K562 (cell line): ENCODE data around the gene HMGA1. TPM values are rescaled to one million over a fixed set of nuclear protein-coding genes. Genes with fewer than 3 reads are reported as not detected.

Source experiments
- ATAC-seq: fragments of 200-7000 bp; cut with Tn5 transposase; 3 replicates; pipeline ENCODE4 v1.9.1; 2020; ENCODE audit warnings: moderate library complexity
- BruUV-seq: library from RNA; stranded (reverse); fragments of 400-500 nt; replicated peaks from 2 replicates; lab custom pipeline; 2021; lab: Mats Ljungman, UMichigan
- CTCF ChIA-PET: fragments of 300-600 bp; formaldehyde crosslinking; extraction: SDS; loops from one replicate; lab custom pipeline; 2021; ENCODE audit warnings: low intra/inter-chr PET ratio; lab: Yijun Ruan, JAX
- POLR2A ChIA-PET: fragments of 300-600, 350-650 bp; sonication (Branson Sonifier 250); formaldehyde crosslinking; extraction: SDS; loops from one replicate; lab custom pipeline; 2021; ENCODE audit warnings: antibody characterized with exemption, inconsistent platforms; lab: Yijun Ruan, JAX
- DNase-seq, 4 experiments: peaks; one replicate each; pipeline versions ENCODE4 v3.0.0 to v3.0.0-alpha.2; 2011 to 2018; ENCODE audit warnings: low spot score in 3 of 4, mixed read lengths in 3 of 4; ENCODE audit errors: extremely low read depth in 1 of 4
- FAIRE-seq: peaks from 2 replicates; lab custom pipeline; 2011; peaks lifted over from hg19 to GRCh38; lab: Jason Lieb, UNC
- H2AFZ ChIP-seq: 2 replicates; pipeline ENCODE4 v1.6.0; 2011; ENCODE audit warnings: low read depth, low read length, control low read depth, inconsistent platforms
- H3K27ac ChIP-seq: fragments of 200-600 bp; 3 replicates; pipeline ENCODE4 v1.8.0; 2011; ENCODE audit warnings: low read depth, mild to moderate bottlenecking, control low read depth, inconsistent platforms, low read length, moderate library complexity, mixed read lengths; ENCODE audit errors: extremely low read depth
- H3K27me3 ChIP-seq, 2 experiments: fragments of 300-600 bp in 1 of 2; 2 replicates in 1 of 2; 3 replicates in 1 of 2; pipeline versions ENCODE4 v1.6.0 to v1.8.0; 2011; ENCODE audit warnings: inconsistent platforms in 2 of 2, low read length in 2 of 2, mild to moderate bottlenecking in 1 of 2, mixed read lengths in 1 of 2, moderate library complexity in 1 of 2; ENCODE audit not compliant: control insufficient read depth in 2 of 2, insufficient read depth in 2 of 2
- H3K36me3 ChIP-seq: fragments of 300-600 bp; 3 replicates; pipeline ENCODE4 v1.8.0; 2011; ENCODE audit warnings: mild to moderate bottlenecking, low read length, inconsistent platforms; ENCODE audit not compliant: control insufficient read depth, insufficient read depth
- H3K4me1 ChIP-seq, 2 experiments: fragments of 200-600 bp in 1 of 2; replicated peaks in 1 of 2; 2 replicates in 1 of 2; 3 replicates in 1 of 2; pipeline versions ENCODE4 v1.5.1 to v1.8.0; 2011; ENCODE audit warnings: inconsistent platforms in 2 of 2, low read length in 2 of 2, mild to moderate bottlenecking in 1 of 2, mixed read lengths in 1 of 2, moderate library complexity in 1 of 2; ENCODE audit not compliant: control insufficient read depth in 2 of 2, insufficient read depth in 2 of 2
- H3K4me2 ChIP-seq: 2 replicates; pipeline ENCODE4 v1.6.1; 2011; ENCODE audit warnings: low read length, control low read depth, inconsistent platforms, mixed read lengths; ENCODE audit not compliant: insufficient read depth
- H3K4me3 ChIP-seq: fragments of 200-600 bp; sonication (generic), shearing (Covaris generic); 2 replicates; pipeline ENCODE4 v1.5.1; 2016; ENCODE audit warnings: control low read depth, inconsistent platforms
- H3K79me2 ChIP-seq: fragments of 200-600 bp; 3 replicates; pipeline ENCODE4 v1.8.0; 2011; ENCODE audit warnings: low read length, inconsistent platforms; ENCODE audit not compliant: control insufficient read depth, insufficient read depth
- H3K9ac ChIP-seq, 2 experiments: 2 replicates each; pipeline versions ENCODE4 v1.6.0 to v1.6.1; 2011; ENCODE audit warnings: low read depth in 2 of 2, low read length in 2 of 2, control low read depth in 1 of 2, inconsistent platforms in 1 of 2, mild to moderate bottlenecking in 1 of 2, mixed read lengths in 1 of 2; ENCODE audit not compliant: insufficient read depth in 1 of 2
- H3K9me1 ChIP-seq: one replicate; pipeline ENCODE4 v1.6.0; 2011; ENCODE audit warnings: inconsistent platforms, mild to moderate bottlenecking, low read length, moderate library complexity; ENCODE audit not compliant: control insufficient read depth, insufficient read depth
- H3K9me3 ChIP-seq: replicated peaks from 2 replicates; pipeline ENCODE4 v1.5.1; 2011; ENCODE audit warnings: low read depth, low read length, inconsistent platforms; ENCODE audit not compliant: control insufficient read depth, insufficient read depth
- H4K20me1 ChIP-seq: replicated peaks from 2 replicates; pipeline ENCODE4 v1.6.1; 2011; ENCODE audit warnings: low read length, inconsistent platforms, mixed read lengths; ENCODE audit not compliant: control insufficient read depth, insufficient read depth
- ARID1B ChIP-seq: fragments of 450-650 bp; IDR thresholded peaks from 2 replicates; pipeline ENCODE4 v1.6.1; 2016; ENCODE audit warnings: antibody characterized with exemption, mild to moderate bottlenecking, inconsistent platforms
- ARID2 ChIP-seq: fragments of 450-650 bp; IDR thresholded peaks from 2 replicates; pipeline ENCODE4 v1.6.1; 2017; ENCODE audit warnings: antibody characterized with exemption, mild to moderate bottlenecking
- E2F4 ChIP-seq: sonication (generic); formaldehyde crosslinking; IDR thresholded peaks from 2 replicates; pipeline ENCODE4 v1.8.0; 2022; ENCODE audit warnings: mild to moderate bottlenecking, low read depth, missing genetic modification reagents
- GATAD2A ChIP-seq: fragments of 450-650 bp; IDR thresholded peaks from 2 replicates; pipeline ENCODE4 v1.6.1; 2017
- HDAC2 ChIP-seq: fragments of 450-650 bp; IDR thresholded peaks from 2 replicates; pipeline ENCODE4 v1.6.1; 2016; ENCODE audit warnings: mild to moderate bottlenecking
- JUND ChIP-seq, 2 experiments: IDR thresholded peaks; 2 replicates in 1 of 2; 3 replicates in 1 of 2; pipeline ENCODE4 v1.6.1; 2011; ENCODE audit warnings: borderline replicate concordance in 2 of 2, low read depth in 2 of 2, low read length in 2 of 2, improper control_type of control experiment in 1 of 2, missing biosample characterization in 1 of 2, missing genetic modification characterization in 1 of 2, missing genetic modification reagents in 1 of 2
- LEF1 ChIP-seq: fragments of 450-650 bp; IDR thresholded peaks from 2 replicates; pipeline ENCODE4 v1.6.1; 2016; ENCODE audit warnings: mild to moderate bottlenecking
- MBD2 ChIP-seq: sonication (generic); IDR thresholded peaks from 2 replicates; pipeline ENCODE4 v1.6.1; 2016; ENCODE audit warnings: low read depth, borderline replicate concordance
- MITF ChIP-seq: IDR thresholded peaks from 2 replicates; pipeline ENCODE4 v1.6.1; 2014; ENCODE audit warnings: antibody characterized with exemption
- MYC ChIP-seq, 2 experiments: fragments of 250-450 bp in 1 of 2; sonication (Bioruptor Pico) in 1 of 2; IDR thresholded peaks; 2 replicates each; pipeline versions ENCODE4 v1.5.1 to v1.6.1; 2012 to 2021; ENCODE audit warnings: low read depth in 2 of 2, borderline replicate concordance in 1 of 2, improper control_type of control experiment in 1 of 2, low read length in 1 of 2, mild to moderate bottlenecking in 1 of 2, moderate library complexity in 1 of 2
- MYNN ChIP-seq, 2 experiments: sonication (generic); formaldehyde crosslinking in 1 of 2; IDR thresholded peaks; 2 replicates each; pipeline versions ENCODE4 v1.5.0 to v1.6.1; 2016 to 2020; ENCODE audit warnings: antibody characterized with exemption in 1 of 2, missing genetic modification reagents in 1 of 2
- ZBTB7A ChIP-seq: IDR thresholded peaks from 2 replicates; pipeline ENCODE4 v1.6.1; 2011; ENCODE audit warnings: low read depth, mild to moderate bottlenecking, low read length, moderate library complexity, borderline replicate concordance; ENCODE audit not compliant: control insufficient read depth
- ZEB2 ChIP-seq: fragments of 450-650 bp; IDR thresholded peaks from 2 replicates; pipeline ENCODE4 v1.6.1; 2016
- ZFP91 ChIP-seq: sonication (generic); formaldehyde crosslinking; IDR thresholded peaks from 2 replicates; pipeline ENCODE4 v1.8.0; 2022; ENCODE audit warnings: mild to moderate bottlenecking, missing genetic modification reagents
- ZNF232 ChIP-seq: sonication (generic); formaldehyde crosslinking; IDR thresholded peaks from 2 replicates; pipeline ENCODE4 v1.8.0; 2022; ENCODE audit warnings: mild to moderate bottlenecking, missing genetic modification reagents
- ZNF699 ChIP-seq: fragments of 250-450 bp; sonication (Bioruptor Pico); IDR thresholded peaks from 2 replicates; pipeline ENCODE4 v1.8.0; 2021; ENCODE audit warnings: mild to moderate bottlenecking, moderate library complexity; ENCODE audit not compliant: insufficient replicate concordance
- WGBS: fragments of 100-300 bp; shearing (Covaris generic); methylation state at CpG from one replicate; pipeline ENCODE4 v1.1.6; 2016; ENCODE audit warnings: low coverage, mixed read lengths; ENCODE audit not compliant: insufficient coverage; ENCODE audit errors: missing lambda C conversion rate; 5-methylcytosine and 5-hydroxymethylcytosine counted together
- in situ Hi-C: fragments of 300-500 bp; cut with MboI; formaldehyde crosslinking; loops from 4 replicates; pipeline ENCODE4 v1.15.0; 2018; ENCODE audit warnings: inconsistent platforms, mixed read lengths
- intact Hi-C: fragments of 100-400 bp; cut with micrococcal nuclease; formaldehyde crosslinking; loops from 2 replicates; pipeline ENCODE4 v1.14.2; 2022
- polyA plus RNA-seq, 8 experiments: library from polyadenylated mRNA; depleted of rRNA in 4 of 8; stranded (reverse) in 5 of 8; unstranded in 3 of 8; fragments of >200 nt; fragmentation: Nextera tagmentation in 2 of 8; fragmentation: Illumina TruSeq in 1 of 8; extraction: Ambion mirVana in 2 of 8; extraction: Trizol in 1 of 8; gene quantifications; 2 replicates each; pipeline versions ENCODE4 v1.2.1 to v1.2.3, GENCODE V29; 2011 to 2014; ENCODE audit warnings: inconsistent platforms in 1 of 8, missing spikeins in 1 of 8
- total RNA-seq, 7 experiments: library from RNA; depleted of rRNA in 6 of 7; stranded (reverse); fragments of >200 nt in 6 of 7; fragmentation: Illumina TruSeq in 2 of 7; extraction: Trizol in 2 of 7; gene quantifications; 2 replicates each; pipeline versions ENCODE4 v1.2.1 to v1.2.3, GENCODE V29; 2011 to 2021; ENCODE audit warnings: low replicate concordance in 1 of 7

The HMGA1 gene
- total and polyA plus RNA-seq, 9 of the 15 experiments (the other 6 are each of a cell fraction or from before 2014, with no cell fraction given) = 27.8 to 1,947 (median 594) TPM

GRCh38 chr6:34273242-34273805, 36.7 kb downstream of the HMGA1 start:
- Histone ChIP-seq H3K9ac (peak overlapping the region; percentile 67 to 68; a peak in 3 of 4 replicates), H3K36me3 (peaks cover 14% of the 10 kb centered on the region; the same call in 2 of the 3 replicates), H3K4me3 (no peak overlapping the region), H3K4me1 (peaks cover 39 to 55% of the 10 kb centered on the region in 2 experiments), H4K20me1 (no peaks in the 10 kb centered on the region), H2AFZ (peak overlapping the region; percentile 83), H3K27ac (peak overlapping the region; percentile 91), H3K4me2 (peak overlapping the region; percentile 82), H3K9me3 (peaks cover 3% of the 10 kb centered on the region), H3K9me1 (no peaks in the 10 kb centered on the region), H3K79me2 (peaks cover 7% of the 10 kb centered on the region; the same call in 1 of the 3 replicates), H3K27me3 (no peaks in the 10 kb centered on the region)
- in situ Hi-C loops = no loop called here
- ChIA-PET CTCF (no interaction called here), POLR2A (interaction anchor here (0.6 to 2.4 kb wide), 6 partner anchors 9 to 211 kb away, joined by 3 to 14 read pairs (median 3); no protein-coding TSS in a partner anchor)
- 5% methylated on average over 3 of the region's 3 CpGs for WGBS
- intact Hi-C loops = loop anchor here (1.0 to 10.0 kb wide), 2 partner anchors 45 to 121 kb away; partner anchors contain the start of gene NUDT3
- peak; percentile 98 for FAIRE-seq
- no TSS peak for BruUV-seq
- peak; percentile 82 to 99 (median 90) for DNase-seq
- peak; percentile 94 for ATAC-seq
- TF ChIP-seq ZNF699 (CRISPR knock-in tag) = no peak
- TF ChIP-seq JUND (IDR thresholded peaks at IDR 0.05; ENCODE audit: borderline replicate concordance, low read depth, low read length) = peak; percentile 90
- TF ChIP-seq JUND (tag; IDR thresholded peaks at IDR 0.05; ENCODE audit: borderline replicate concordance, low read depth, low read length) = peak; percentile 86; the same call in 1 of the 3 replicates
- 0 out of 2 replicates have a peak, but pooled peaks have one; percentile 1 for TF ChIP-seq ARID2
- TF ChIP-seq ZBTB7A = peak; percentile 88; the same call in 1 of the 2 replicates
- TF ChIP-seq GATAD2A = peak; percentile 97
- TF ChIP-seq ZEB2 = 0 out of 2 replicates have a peak, but pooled peaks have one; percentile 76
- TF ChIP-seq HDAC2 = peak; percentile 75
- peak; percentile 87; the same call in 1 of the 2 replicates for TF ChIP-seq MBD2
- TF ChIP-seq MITF = 0 out of 2 replicates have a peak, but pooled peaks have one; percentile 9
- TF ChIP-seq E2F4 (CRISPR knock-in tag) = peak; percentile 55; the same call in 1 of the 2 replicates
- no peak for TF ChIP-seq ZNF232
- TF ChIP-seq MYC (IDR thresholded peaks at IDR 0.05; ENCODE audit: low read depth, low read length) = peak; percentile 76; the same call in 1 of the 2 replicates
- no peak for TF ChIP-seq MYC (CRISPR knock-in tag; IDR thresholded peaks at IDR 0.05; ENCODE audit: borderline replicate concordance, low read depth)
- peak; percentile 99 for TF ChIP-seq ARID1B
- TF ChIP-seq LEF1 = peak; percentile 97
- TF ChIP-seq MYNN (IDR thresholded peaks at IDR 0.05) = peak; percentile 96
- no peak for TF ChIP-seq MYNN (CRISPR knock-in tag; IDR thresholded peaks at IDR 0.05)
- TF ChIP-seq ZFP91 (CRISPR knock-in tag) = peak; percentile 47; the same call in 1 of the 2 replicates
